ACC112 (cell line): ENCODE data around the gene SYNJ2.
"Not testable (repeated sequence)": the region's sequence is repeated elsewhere in the genome, so short reads cannot be mapped to it uniquely, and the experiment has no call there.

ENCODE experiments used
- H2AFZ ChIP-seq: fragments of 200-600 bp; sonication (generic); one replicate; pipeline ENCODE4 v1.6.0; 2017; ENCODE audit warnings: antibody characterized with exemption, low read length; ENCODE audit not compliant: unreplicated experiment
- H3K27ac ChIP-seq: fragments of 200-600 bp; sonication (generic); 2 replicates; pipeline ENCODE4 v1.5.1; 2014; ENCODE audit warnings: low read depth, mild to moderate bottlenecking, antibody characterized with exemption, low read length, moderate library complexity
- H3K27me3 ChIP-seq: fragments of 200-600 bp; sonication (generic); 2 replicates; pipeline ENCODE4 v1.6.1; 2014; ENCODE audit warnings: mild to moderate bottlenecking, antibody characterized with exemption, low read length, moderate library complexity, mixed read lengths; ENCODE audit not compliant: insufficient read depth
- H3K36me3 ChIP-seq: fragments of 200-600 bp; sonication (generic); 2 replicates; pipeline ENCODE4 v1.6.1; 2016; ENCODE audit warnings: mild to moderate bottlenecking, antibody characterized with exemption, low read length, moderate library complexity, mixed read lengths; ENCODE audit not compliant: insufficient read depth
- H3K4me1 ChIP-seq: fragments of 200-600 bp; sonication (generic); one replicate; pipeline ENCODE4 v1.6.1; 2016; ENCODE audit warnings: low read length, mixed read lengths; ENCODE audit not compliant: insufficient read depth, unreplicated experiment, control insufficient read depth
- H3K4me3 ChIP-seq: fragments of 200-600 bp; sonication (generic); 2 replicates; pipeline ENCODE4 v1.5.1; 2014; ENCODE audit warnings: mild to moderate bottlenecking, low read depth, low read length
- H3K79me2 ChIP-seq: fragments of 200-600 bp; sonication (generic); one replicate; pipeline ENCODE4 v1.6.0; 2016; ENCODE audit warnings: low read length; ENCODE audit not compliant: control insufficient read depth, unreplicated experiment, insufficient read depth

Gene SYNJ2

GRCh38 chr6:157944983-157945931 is 36.4 kb upstream of the SYNJ2 start:
- H3K27me3 ChIP-seq = no peaks in the 10 kb centered on the region
- H3K27ac ChIP-seq = no peak overlapping the region
- no peak overlapping the region for H3K4me3 ChIP-seq
- no peaks in the 10 kb centered on the region for H3K4me1 ChIP-seq
- H3K36me3 ChIP-seq = peaks cover 24% of the 10 kb centered on the region; the same call in 1 of the 2 replicates
- H3K79me2 ChIP-seq = no peaks in the 10 kb centered on the region
- H2AFZ ChIP-seq = no peak overlapping the region

- H3K27ac ChIP-seq = no peak overlapping the region
Measured at GRCh38 chr6:157946053-157946617, 35.5 kb upstream of the SYNJ2 start.

GRCh38 chr6:157946865-157947532 is 34.7 kb upstream of the SYNJ2 start:
- Histone ChIP-seq H3K27ac (no peak overlapping the region), H3K4me1 (no peaks in the 10 kb centered on the region), H2AFZ (no peak overlapping the region), H3K27me3 (no peaks in the 10 kb centered on the region), H3K79me2 (no peaks in the 10 kb centered on the region), H3K36me3 (peaks cover 15% of the 10 kb centered on the region; the same call in 1 of the 2 replicates), H3K4me3 (no peak overlapping the region)

More at GRCh38 chr6:157946053-157946617, 35.5 kb upstream of the SYNJ2 start:
- Histone ChIP-seq H3K36me3 (peaks cover 18% of the 10 kb centered on the region; the same call in 1 of the 2 replicates), H3K79me2 (no peaks in the 10 kb centered on the region), H3K4me1 (no peaks in the 10 kb centered on the region), H3K27me3 (no peaks in the 10 kb centered on the region), H2AFZ (no peak overlapping the region), H3K4me3 (no peak overlapping the region)

- H3K79me2 ChIP-seq, H3K4me1 ChIP-seq, H3K27me3 ChIP-seq, H3K4me3 ChIP-seq, H2AFZ ChIP-seq, H3K27ac ChIP-seq, H3K36me3 ChIP-seq: not testable (repeated sequence)
Measured at GRCh38 chr6:157950899-157951298, 30.8 kb upstream of the SYNJ2 start.

GRCh38 chr6:157951828-157952227 is 29.8 kb upstream of the SYNJ2 start:
- Histone ChIP-seq H3K79me2 (no peaks in the 10 kb centered on the region), H3K4me1 (peaks cover 5% of the 10 kb centered on the region), H3K27ac (no peak overlapping the region), H3K36me3 (no peaks in the 10 kb centered on the region), H3K4me3 (no peak overlapping the region), H3K27me3 (no peaks in the 10 kb centered on the region), H2AFZ (no peak overlapping the region)

- no peaks in the 10 kb centered on the region for H3K27me3 ChIP-seq
- peaks cover 5% of the 10 kb centered on the region for H3K4me1 ChIP-seq
- no peaks in the 10 kb centered on the region for H3K36me3 ChIP-seq
- no peak overlapping the region for H3K4me3 ChIP-seq
- no peaks in the 10 kb centered on the region for H3K79me2 ChIP-seq
- H2AFZ ChIP-seq = no peak overlapping the region
- no peak overlapping the region for H3K27ac ChIP-seq
Measured at GRCh38 chr6:157952861-157953351, 28.8 kb upstream of the SYNJ2 start.

- Histone ChIP-seq H3K27me3 (no peaks in the 10 kb centered on the region), H2AFZ (no peak overlapping the region), H3K27ac (no peak overlapping the region), H3K79me2 (no peaks in the 10 kb centered on the region), H3K36me3 (peaks cover 2% of the 10 kb centered on the region; the same call in 1 of the 2 replicates), H3K4me1 (peaks cover 5% of the 10 kb centered on the region), H3K4me3 (no peak overlapping the region)
Measured at GRCh38 chr6:157953580-157954091, 28.0 kb upstream of the SYNJ2 start.

- H3K36me3 ChIP-seq = peaks cover 5% of the 10 kb centered on the region; the same call in 1 of the 2 replicates
- H3K27me3 ChIP-seq = no peaks in the 10 kb centered on the region
- H3K4me1 ChIP-seq = peaks cover 5% of the 10 kb centered on the region
- H2AFZ ChIP-seq = peak overlapping the region; percentile 1
- no peak overlapping the region for H3K27ac ChIP-seq
- H3K4me3 ChIP-seq = 0 out of 2 replicates have a peak overlapping the region, but pooled peaks have one; percentile 27
- no peaks in the 10 kb centered on the region for H3K79me2 ChIP-seq
Measured at GRCh38 chr6:157954150-157955117, 27.2 kb upstream of the SYNJ2 start.

GRCh38 chr6:157955675-157956074 is 26.0 kb upstream of the SYNJ2 start:
- no peak overlapping the region for H2AFZ ChIP-seq
- no peaks in the 10 kb centered on the region for H3K27me3 ChIP-seq
- H3K36me3 ChIP-seq = peaks cover 6% of the 10 kb centered on the region; the same call in 1 of the 2 replicates
- peaks cover 5% of the 10 kb centered on the region for H3K4me1 ChIP-seq
- H3K79me2 ChIP-seq = no peaks in the 10 kb centered on the region
- H3K27ac ChIP-seq = no peak overlapping the region
- no peak overlapping the region for H3K4me3 ChIP-seq
